Activated B cell treated with CpG ODN at 0.5 μM for 24 hours (primary cell): ENCODE data around the gene AK9. TPM values are rescaled to one million over a fixed set of nuclear protein-coding genes. Genes with fewer than 3 reads are reported as not detected.
A peak's percentile ranks its signal among the peaks of the same experiment; 100 is the strongest.

Experiments used
- ATAC-seq: fragments of 200-7000 bp; cut with Tn5 transposase; one replicate; pipeline ENCODE4 v1.10.0; 2021; ENCODE audit warnings: low read depth, mild to moderate bottlenecking, moderate library complexity
- CTCF ChIA-PET: fragments of 350-600 bp; sonication (Branson Sonifier 250); formaldehyde crosslinking; loops from one replicate; lab custom pipeline; 2021; ENCODE audit warnings: antibody characterized with exemption; lab: Charles Lee
- POLR2A ChIA-PET: fragments of 350-600 bp; sonication (Branson Sonifier 250); formaldehyde crosslinking; loops from one replicate; lab custom pipeline; 2021; ENCODE audit warnings: antibody characterized with exemption; lab: Charles Lee
- DNase-seq: peaks from one replicate; pipeline ENCODE4 v3.0.0; 2022
- H3K27ac Mint-ChIP-seq: one replicate; pipeline ENCODE4 v1.8.0; 2020; ENCODE audit warnings: mixed read lengths
- H3K27me3 Mint-ChIP-seq: one replicate; pipeline ENCODE4 v1.8.0; 2021; ENCODE audit warnings: mixed read lengths
- H3K36me3 Mint-ChIP-seq: one replicate; pipeline ENCODE4 v1.8.0; 2021; ENCODE audit warnings: low read depth, mixed read lengths
- H3K4me1 Mint-ChIP-seq: one replicate; pipeline ENCODE4 v1.8.0; 2021; ENCODE audit warnings: mixed read lengths
- H3K4me3 Mint-ChIP-seq: one replicate; pipeline ENCODE4 v1.8.0; 2020; ENCODE audit warnings: mild to moderate bottlenecking, mixed read lengths
- H3K9me3 Mint-ChIP-seq: one replicate; pipeline ENCODE4 v1.8.0; 2020; ENCODE audit warnings: mixed read lengths
- intact Hi-C: fragments of 100-400 bp; cut with micrococcal nuclease; formaldehyde crosslinking; loops from one replicate; pipeline ENCODE4 v1.15.1; 2024
- total RNA-seq: library from RNA; stranded (reverse); gene quantifications from 2 replicates; pipeline ENCODE4 v1.2.3, GENCODE V29; 2022
- TF ChIP-seq, protein P1 (sequence below): fragments of 200-600 bp; IDR thresholded peaks from one replicate; pipeline ENCODE4 v1.8.0; 2022; ENCODE audit warnings: antibody characterized with exemption, mild to moderate bottlenecking

The AK9 gene
- total RNA-seq, 1 donor from 2014 or later, result 9.1 TPM

DNA sequence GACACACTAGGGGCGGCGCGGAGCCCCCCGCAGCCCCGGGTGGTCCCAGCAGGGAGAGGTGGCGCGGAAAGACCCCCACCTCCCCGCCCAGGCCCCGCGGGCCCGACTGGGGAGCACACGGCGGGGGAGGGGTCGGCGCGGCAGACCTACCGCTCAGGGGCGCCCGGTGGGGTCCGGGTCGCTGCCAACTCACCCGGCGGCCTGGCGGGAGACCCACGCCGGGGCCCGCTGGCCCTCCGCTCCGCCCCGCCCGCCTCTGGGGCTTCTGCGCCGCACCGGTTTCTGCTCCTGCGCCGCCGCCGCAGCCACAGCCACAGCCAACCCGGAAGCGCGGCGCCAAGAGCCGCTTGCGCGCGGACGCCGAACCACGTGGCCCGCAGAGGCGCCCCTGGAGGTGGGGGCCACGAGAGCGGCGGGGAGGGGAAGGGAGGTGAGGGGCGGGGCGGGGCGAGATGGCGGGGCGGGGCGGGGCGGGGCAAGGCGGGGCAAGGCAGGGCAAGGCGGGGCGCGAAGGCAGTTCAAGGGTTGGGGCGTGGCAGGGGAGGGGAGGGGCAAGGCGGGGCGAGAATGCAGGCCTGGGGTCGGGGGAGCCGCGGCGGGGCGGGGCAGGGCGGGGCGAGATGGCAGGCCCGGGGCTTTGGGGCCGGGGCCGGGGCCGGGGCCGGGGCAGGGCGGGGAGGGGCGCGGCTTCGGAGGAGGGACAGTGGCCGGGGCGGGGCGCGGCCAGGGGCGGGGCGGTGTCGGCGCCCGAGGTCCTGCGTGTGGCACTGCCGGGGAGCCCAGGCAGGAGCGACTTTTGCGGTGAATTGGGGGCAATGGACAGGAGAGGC is 207.9 kb downstream of the AK9 start, which contains the start of gene ZBTB24:
ZBTB24 (minus strand) TSS at position 315 of the 830 bp plus-strand sequence. CDS start 1,193 bp downstream, outside the sequence.
- peak; percentile 81 for DNase-seq
- POLR2A ChIA-PET, result interaction anchor here (0.7 to 5.3 kb wide), 15 partner anchors 11 to 1189 kb away, joined by 3 to 70 read pairs (median 4); partner anchors contain the start of genes CD164, CEP57L1, MICAL1 and PPIL6

DNA sequence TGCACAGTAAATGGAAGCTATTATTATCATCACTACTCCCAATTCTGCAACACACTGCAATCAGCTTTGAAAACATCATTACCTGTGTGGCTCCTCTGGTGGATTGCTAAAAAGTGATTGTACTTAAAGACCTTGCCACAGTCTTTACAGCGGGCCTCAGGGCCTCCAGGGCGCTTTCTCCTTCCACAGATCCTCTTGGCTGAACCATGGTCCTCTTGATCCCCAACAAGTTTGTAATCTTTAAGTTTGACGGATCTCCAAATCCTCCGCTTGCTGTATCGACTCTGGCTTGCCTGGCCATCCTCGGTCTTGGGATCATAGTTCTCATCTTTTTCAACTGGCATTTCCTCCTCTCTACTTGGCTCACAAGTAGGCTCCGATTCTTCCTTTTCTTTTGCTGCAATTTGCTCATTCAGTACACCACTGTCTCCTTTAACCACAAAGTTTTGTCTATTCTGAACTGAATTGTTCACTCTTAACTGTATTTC is 210.0 kb downstream of the AK9 start:
- peak overlapping the region; percentile 85 for H3K27ac Mint-ChIP-seq
- ChIA-PET CTCF (interaction anchor here (1.7 kb wide), 1 partner anchor 24 kb away, joined by 3 read pairs; no protein-coding TSS in a partner anchor), POLR2A (interaction anchor here (1.4 to 5.3 kb wide), 4 partner anchors 25 to 98 kb away, joined by 3 to 70 read pairs (median 10); partner anchors contain the start of genes CD164, MICAL1, PPIL6 and SMPD2)
- intact Hi-C loops, result loop anchor here (1.0 to 10.0 kb wide), 4 partner anchors 9 to 1394 kb away; partner anchors contain the start of gene AMD1
- ATAC-seq (no peak), DNase-seq (no peak)
- peaks cover 71% of the 10 kb centered on the region for H3K4me1 Mint-ChIP-seq
- TF ChIP-seq, protein P1, sequence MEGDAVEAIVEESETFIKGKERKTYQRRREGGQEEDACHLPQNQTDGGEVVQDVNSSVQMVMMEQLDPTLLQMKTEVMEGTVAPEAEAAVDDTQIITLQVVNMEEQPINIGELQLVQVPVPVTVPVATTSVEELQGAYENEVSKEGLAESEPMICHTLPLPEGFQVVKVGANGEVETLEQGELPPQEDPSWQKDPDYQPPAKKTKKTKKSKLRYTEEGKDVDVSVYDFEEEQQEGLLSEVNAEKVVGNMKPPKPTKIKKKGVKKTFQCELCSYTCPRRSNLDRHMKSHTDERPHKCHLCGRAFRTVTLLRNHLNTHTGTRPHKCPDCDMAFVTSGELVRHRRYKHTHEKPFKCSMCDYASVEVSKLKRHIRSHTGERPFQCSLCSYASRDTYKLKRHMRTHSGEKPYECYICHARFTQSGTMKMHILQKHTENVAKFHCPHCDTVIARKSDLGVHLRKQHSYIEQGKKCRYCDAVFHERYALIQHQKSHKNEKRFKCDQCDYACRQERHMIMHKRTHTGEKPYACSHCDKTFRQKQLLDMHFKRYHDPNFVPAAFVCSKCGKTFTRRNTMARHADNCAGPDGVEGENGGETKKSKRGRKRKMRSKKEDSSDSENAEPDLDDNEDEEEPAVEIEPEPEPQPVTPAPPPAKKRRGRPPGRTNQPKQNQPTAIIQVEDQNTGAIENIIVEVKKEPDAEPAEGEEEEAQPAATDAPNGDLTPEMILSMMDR, result no peak
- H3K9me3 Mint-ChIP-seq, result no peaks in the 10 kb centered on the region
- peaks cover 55% of the 10 kb centered on the region for H3K36me3 Mint-ChIP-seq
- peak overlapping the region; percentile 95 for H3K4me3 Mint-ChIP-seq
- no peaks in the 10 kb centered on the region for H3K27me3 Mint-ChIP-seq

More for the DNA sequence above, 207.9 kb downstream of the AK9 start, which contains the start of gene ZBTB24:
- Mint-ChIP-seq H3K9me3 (no peaks in the 10 kb centered on the region), H3K4me3 (peak within 1 kb of the TSS; percentile 95), H3K36me3 (peaks cover 37% of the 10 kb centered on the region), H3K4me1 (peaks cover 52% of the 10 kb centered on the region), H3K27ac (peak within 1 kb of the TSS; percentile 85), H3K27me3 (no peaks in the 10 kb centered on the region)
- intact Hi-C loops, result loop anchor here (1.0 to 10.0 kb wide), 10 partner anchors 11 to 1392 kb away; partner anchors contain the start of genes AK9, AMD1, CD164 and CDC40
- ATAC-seq, result peak; percentile 82
- TF ChIP-seq, protein P1, result no peak
- CTCF ChIA-PET, result interaction anchor here (1.1 to 1.5 kb wide), 3 partner anchors 26 to 100 kb away, joined by 3 to 7 read pairs (median 5); partner anchors contain the start of genes PPIL6 and SMPD2

DNA sequence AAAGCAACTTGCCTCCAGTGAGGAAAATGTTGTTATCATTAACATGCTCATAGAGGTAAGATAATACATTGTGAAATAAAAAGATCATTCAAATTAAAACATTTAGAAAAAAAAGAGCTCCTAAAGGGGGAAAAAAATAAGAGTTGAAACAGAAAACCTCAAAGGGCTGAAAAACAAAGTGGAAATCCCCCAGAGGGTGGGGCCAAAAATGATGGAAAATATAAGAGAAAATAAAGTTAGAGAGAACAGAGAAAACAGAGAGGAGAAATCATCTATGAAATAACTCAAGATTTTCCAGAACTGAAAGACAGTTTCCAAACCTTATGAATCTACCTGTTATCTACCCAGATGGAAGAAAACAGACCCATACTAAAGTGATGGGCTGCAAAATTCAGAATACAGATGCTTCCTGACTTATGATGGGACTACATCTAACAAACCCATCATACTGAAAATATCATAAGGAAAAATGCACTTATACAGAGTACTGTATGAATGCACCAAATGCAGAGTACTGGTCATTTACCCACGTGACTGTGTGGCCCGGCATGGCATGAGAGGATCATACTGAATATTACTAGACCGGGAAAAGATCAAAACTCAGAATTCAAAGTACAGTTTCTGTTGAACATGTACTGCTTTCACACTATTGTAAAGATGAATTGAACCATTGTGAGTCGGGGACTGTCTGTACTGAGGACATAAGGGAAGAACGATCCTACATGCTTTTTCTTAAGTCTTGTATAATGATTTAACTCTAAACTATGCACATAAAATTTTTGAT is 212.0 kb downstream of the AK9 start:
- Mint-ChIP-seq H3K4me1 (peaks cover 78% of the 10 kb centered on the region), H3K9me3 (no peaks in the 10 kb centered on the region), H3K36me3 (peaks cover 72% of the 10 kb centered on the region), H3K4me3 (peak overlapping the region; percentile 77), H3K27ac (peak overlapping the region; percentile 83), H3K27me3 (no peaks in the 10 kb centered on the region)
- POLR2A ChIA-PET, result interaction anchor here (0.7 to 5.3 kb wide), 9 partner anchors 9 to 568 kb away, joined by 3 to 70 read pairs (median 4); partner anchors contain the start of genes CD164, MICAL1, PPIL6 and SMPD2
- TF ChIP-seq, protein P1, result no peak
- intact Hi-C loops, result loop anchor here (1.0 kb wide), 1 partner anchor 17 kb away; no protein-coding TSS in a partner anchor
- no peak for ATAC-seq
- no peak for DNase-seq
- CTCF ChIA-PET, result interaction anchor here (1.0 to 1.7 kb wide), 4 partner anchors 22 to 96 kb away, joined by 3 to 6 read pairs (median 4); partner anchors contain the start of genes PPIL6 and SMPD2

DNA sequence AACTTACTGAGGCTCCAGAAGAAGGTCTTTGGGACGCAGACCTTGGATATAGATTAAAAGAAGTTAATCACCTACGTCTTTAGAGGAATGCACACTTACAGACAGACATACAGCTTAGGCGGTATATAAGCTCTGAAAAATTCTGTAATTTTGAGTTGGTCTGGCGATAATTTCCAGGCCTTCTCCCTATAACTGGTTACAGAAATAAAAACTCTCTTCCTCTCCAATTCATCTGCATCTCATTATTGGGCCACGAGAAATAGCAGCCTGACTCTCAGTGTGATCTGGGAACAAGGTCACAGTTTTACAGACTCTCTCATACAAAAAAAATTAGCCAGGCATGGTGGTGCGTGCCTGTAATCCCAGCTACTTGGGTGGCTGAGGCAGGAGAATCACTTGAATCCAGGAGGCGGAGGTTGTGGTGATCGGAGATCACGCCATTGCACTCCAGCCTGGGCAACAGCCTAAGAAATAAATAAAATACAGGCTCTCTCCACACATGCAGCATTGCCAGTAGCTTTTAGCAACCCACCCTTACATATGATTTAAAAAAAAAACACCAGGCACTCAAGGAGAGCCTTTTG is 212.7 kb downstream of the AK9 start:
- TF ChIP-seq, protein P1, result no peak
- CTCF ChIA-PET, result interaction anchor here (1.3 kb wide), 1 partner anchor 38 kb away, joined by 4 read pairs; the partner anchor contains the start of genes PPIL6 and SMPD2
- peaks cover 77% of the 10 kb centered on the region for H3K4me1 Mint-ChIP-seq
- POLR2A ChIA-PET, result interaction anchor here (0.7 to 5.3 kb wide), 7 partner anchors 18 to 568 kb away, joined by 3 to 70 read pairs (median 4); partner anchors contain the start of genes CD164 and MICAL1
- intact Hi-C loops, result no loop called here
- no peak for ATAC-seq
- no peaks in the 10 kb centered on the region for H3K9me3 Mint-ChIP-seq
- H3K27me3 Mint-ChIP-seq, result no peaks in the 10 kb centered on the region
- no peak for DNase-seq
- peak overlapping the region; percentile 83 for H3K27ac Mint-ChIP-seq
- H3K36me3 Mint-ChIP-seq, result peaks cover 79% of the 10 kb centered on the region
- peak overlapping the region; percentile 77 for H3K4me3 Mint-ChIP-seq
